NCI-H128 (cell line): ENCODE data around the gene TUT7.
"Not testable (repeated sequence)": the region's sequence is repeated elsewhere in the genome, so short reads cannot be mapped to it uniquely, and the experiment has no call there.

Source experiments
- DNase-seq: peaks from one replicate; lab custom pipeline; 2025; ENCODE audit not compliant: unreplicated experiment; lab: John Stamatoyannopoulos, UW

Gene TUT7, protein sequence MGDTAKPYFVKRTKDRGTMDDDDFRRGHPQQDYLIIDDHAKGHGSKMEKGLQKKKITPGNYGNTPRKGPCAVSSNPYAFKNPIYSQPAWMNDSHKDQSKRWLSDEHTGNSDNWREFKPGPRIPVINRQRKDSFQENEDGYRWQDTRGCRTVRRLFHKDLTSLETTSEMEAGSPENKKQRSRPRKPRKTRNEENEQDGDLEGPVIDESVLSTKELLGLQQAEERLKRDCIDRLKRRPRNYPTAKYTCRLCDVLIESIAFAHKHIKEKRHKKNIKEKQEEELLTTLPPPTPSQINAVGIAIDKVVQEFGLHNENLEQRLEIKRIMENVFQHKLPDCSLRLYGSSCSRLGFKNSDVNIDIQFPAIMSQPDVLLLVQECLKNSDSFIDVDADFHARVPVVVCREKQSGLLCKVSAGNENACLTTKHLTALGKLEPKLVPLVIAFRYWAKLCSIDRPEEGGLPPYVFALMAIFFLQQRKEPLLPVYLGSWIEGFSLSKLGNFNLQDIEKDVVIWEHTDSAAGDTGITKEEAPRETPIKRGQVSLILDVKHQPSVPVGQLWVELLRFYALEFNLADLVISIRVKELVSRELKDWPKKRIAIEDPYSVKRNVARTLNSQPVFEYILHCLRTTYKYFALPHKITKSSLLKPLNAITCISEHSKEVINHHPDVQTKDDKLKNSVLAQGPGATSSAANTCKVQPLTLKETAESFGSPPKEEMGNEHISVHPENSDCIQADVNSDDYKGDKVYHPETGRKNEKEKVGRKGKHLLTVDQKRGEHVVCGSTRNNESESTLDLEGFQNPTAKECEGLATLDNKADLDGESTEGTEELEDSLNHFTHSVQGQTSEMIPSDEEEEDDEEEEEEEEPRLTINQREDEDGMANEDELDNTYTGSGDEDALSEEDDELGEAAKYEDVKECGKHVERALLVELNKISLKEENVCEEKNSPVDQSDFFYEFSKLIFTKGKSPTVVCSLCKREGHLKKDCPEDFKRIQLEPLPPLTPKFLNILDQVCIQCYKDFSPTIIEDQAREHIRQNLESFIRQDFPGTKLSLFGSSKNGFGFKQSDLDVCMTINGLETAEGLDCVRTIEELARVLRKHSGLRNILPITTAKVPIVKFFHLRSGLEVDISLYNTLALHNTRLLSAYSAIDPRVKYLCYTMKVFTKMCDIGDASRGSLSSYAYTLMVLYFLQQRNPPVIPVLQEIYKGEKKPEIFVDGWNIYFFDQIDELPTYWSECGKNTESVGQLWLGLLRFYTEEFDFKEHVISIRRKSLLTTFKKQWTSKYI (N-terminal part only)

DNA sequence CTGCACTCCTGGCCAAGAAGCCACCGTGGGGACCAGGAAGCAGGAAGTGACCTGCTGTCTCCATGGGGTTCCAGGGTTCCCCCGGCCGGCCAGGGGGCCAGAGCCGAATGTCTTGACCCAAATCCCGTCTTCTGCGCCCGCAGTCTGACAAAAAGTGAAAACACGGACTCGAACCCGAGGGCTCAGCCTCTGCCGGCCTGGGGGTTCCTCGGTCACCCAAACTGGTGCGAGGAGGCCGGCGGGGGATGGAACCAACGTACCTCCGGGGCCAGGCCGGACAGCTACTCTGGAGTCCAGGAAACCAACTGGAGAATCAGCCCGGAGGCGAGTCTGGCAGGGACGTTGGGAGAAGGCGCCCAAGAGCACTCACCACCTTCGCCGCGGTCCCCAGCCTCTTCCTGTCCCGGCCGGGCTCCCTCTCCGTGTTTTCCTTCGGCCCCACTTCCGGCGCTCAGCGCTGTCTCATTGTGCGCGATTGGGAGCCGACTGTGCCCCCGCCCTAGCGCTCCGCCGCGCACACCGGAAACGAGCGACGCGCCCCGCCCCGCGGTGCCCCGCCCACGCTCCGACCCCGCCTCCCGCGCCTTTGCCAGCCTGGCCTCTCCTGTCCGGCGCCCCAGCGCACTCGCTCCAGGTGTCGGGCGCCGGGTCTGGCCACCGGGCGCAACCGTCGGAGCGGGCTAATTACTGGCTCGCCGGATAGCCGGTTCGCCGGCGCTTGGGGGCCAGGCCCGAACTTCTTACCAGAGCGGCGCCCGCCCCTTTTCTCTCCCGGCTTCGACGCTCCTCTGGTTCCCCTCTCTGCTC lies at the start of gene TUT7:
Gene TUT7 (minus strand): TSS at position 400 of the 807 bp plus-strand sequence. CDS start 1,211 bp downstream, outside the sequence.
- DNase-seq = peak; percentile 93

DNA sequence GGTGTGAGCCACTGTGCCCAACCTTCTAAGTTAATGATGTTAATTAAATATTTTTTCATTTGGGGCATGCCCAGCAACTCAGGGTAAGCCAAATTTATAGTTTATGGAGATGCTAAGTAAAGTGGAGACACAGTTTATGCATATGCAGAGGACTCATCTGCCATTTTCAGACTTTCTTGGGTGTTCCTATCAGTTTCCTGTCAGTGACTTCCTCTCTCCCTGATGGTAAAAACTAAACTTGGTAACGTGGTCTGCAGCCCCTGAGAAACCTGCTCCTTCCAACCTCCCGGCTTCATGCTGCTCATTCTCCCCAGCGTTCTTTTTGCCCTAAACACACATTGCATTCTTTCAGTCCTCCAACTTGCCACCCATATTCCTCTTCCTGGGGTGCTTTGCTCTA lies 48.4 kb upstream of the TUT7 start:
- DNase-seq = no peak

DNA sequence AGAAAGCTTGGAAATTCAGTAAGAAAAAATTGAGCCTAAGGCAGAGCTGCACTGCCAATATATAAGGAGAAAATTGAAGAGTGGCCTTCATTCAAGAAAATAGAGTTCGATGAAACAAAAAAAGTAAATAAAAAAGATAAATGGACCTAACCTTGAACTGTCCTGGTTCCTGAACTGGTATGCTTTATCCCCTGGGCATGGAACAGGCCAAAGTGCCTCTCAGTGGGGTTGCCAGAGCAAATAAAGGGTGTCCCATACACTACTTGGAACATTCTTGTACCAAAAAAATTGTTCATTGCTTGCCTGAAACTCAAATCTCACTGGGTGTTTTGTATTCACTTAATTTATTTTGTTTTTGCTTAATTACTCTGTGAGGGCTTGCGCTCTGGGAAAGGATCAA lies 42.2 kb upstream of the TUT7 start:
- no peak for DNase-seq

DNA sequence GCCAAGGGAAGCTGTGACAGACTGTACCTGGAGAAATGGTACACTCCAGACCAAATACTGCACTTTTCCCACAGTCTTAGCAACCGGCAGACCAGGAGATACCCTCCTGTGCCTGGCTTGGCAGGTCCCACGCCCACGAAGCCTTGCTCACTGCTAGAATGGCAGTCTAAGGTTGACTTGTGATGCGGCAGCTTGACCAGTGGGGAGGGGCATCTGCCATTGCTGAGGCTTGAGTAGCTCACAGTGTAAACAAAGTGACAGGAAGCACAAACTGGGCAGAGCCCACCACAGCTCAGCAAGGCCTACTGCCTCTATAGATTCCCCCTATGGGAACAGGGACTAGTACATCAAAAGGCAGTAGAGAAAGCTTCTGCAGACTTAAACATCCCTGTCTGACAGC lies 36.0 kb upstream of the TUT7 start:
- not testable (repeated sequence) for DNase-seq

DNA sequence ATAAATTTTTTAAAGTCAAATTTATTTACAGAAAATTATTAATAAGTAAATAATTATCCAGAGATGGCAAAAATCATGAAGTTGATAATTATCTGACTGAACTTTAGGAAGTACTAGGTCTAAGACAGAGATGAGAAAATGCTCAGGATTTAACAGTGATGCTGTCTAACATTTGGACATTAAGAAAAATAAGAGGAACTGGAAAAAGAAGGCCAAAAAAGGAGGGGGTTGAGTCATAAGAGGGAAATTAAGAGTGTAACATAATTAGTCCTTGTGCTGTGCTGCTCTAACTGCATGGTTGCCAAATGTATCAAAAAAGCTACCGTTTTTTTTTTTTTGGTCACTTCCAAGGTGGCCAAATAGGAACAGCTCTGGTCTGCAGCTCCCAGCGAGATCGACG lies 35.4 kb upstream of the TUT7 start:
- DNase-seq = no peak

DNA sequence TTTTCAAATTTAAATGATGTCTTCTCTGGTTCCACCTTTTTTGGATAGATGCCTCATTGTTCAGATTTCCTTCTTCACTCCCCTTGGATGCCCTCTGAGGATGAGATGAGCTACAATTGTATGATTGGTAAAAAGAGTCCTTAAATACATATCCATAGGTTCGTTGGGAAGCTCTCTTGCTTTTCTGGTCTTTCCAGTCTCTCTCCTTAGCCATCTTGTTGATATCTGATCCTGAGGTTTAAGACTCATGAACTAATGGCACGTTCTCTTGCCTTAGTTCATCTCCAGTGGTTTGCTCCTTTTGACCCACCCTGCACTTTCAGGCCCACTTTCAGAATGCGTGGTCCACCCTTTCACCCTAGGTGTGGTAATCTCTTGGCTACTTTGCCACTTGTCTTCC lies 33.2 kb upstream of the TUT7 start:
- DNase-seq = no peak

DNA sequence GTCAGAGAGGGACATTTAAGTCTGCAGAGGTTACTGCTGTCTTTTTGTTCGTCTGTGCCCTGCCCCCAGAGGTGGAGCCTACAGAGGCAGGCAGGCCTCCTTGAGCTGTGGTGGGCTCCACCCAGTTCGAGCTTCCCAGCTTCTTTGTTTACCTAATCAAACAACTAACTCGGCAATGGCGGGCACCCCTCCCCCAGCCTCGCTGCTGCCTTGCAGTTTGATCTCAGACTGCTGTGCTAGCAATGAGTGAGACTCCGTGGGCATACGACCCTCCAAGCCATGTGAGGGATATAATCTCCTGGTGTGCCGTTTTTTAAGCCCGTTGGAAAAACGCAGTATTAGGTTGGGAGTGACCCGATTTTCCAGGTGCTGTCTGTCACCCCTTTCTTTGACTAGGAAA lies 28.8 kb upstream of the TUT7 start:
- not testable (repeated sequence) for DNase-seq

DNA sequence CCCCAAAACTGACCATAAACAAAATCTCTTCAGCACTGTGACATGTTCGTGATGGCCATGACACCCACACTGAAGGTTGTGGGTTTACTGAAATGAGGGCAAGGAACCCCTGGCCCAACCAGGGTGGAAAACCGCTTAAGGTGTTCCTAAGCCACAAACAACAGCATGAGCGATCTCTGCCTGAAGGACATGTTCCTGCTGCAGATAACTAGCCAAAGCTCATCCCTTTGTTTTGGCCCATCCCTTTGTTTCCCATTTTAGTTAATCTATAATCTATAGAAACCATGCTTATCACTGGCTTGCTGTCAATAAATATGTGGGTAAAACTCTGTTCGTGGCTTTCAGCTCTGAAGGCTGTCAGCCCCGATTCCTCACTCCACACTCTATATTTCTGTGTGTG lies 21.8 kb upstream of the TUT7 start:
- DNase-seq = no peak

DNA sequence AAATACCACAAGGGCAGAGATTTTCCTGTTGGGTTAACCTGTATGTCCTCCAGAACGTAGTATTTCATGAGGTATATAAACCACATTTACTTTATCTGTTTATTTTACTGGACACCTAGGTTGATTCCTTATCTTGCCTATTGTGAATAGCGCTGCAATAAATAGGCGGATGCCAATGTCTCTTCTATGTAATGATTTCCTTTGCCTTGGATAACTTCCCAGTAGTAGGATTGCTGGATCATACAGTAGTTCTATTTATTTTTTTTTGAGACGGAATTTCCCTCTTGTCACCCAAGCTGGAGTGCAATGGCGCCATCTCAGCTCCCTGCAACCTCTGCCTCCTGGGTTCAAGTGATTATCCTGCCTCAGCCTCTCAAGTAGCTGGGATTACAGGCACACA lies 15.6 kb upstream of the TUT7 start:
- no peak for DNase-seq

DNA sequence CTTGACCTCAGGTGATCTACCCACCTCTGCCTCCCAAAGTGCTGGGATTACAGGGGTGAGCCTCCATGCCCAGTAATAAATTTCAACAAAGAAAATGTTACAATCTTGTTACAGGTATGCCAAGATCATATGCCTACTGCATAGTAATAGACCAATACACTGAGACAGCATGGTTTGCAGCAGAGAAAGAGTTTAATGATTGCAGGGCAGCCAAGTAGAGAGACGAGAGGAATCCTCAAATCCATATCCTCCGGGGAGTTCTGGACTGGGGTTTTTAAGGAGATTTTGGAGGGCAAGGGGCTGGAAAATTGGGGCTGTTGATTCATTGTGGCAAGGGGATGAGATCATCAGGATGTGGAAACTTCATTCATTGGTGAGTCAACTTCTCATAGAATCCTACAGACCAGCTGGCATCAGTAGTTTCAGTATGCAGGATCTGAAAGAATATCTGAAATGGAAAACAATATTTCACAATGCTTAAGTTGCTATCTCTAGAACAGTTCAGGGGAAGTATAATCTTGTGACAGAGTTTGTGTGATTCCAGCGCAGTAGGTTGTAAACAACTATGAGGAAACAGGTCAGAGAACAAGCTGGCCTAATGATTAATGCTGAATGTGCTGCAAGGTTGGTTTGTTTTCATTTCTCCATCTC lies 14.8 kb upstream of the TUT7 start:
- DNase-seq = no peak

DNA sequence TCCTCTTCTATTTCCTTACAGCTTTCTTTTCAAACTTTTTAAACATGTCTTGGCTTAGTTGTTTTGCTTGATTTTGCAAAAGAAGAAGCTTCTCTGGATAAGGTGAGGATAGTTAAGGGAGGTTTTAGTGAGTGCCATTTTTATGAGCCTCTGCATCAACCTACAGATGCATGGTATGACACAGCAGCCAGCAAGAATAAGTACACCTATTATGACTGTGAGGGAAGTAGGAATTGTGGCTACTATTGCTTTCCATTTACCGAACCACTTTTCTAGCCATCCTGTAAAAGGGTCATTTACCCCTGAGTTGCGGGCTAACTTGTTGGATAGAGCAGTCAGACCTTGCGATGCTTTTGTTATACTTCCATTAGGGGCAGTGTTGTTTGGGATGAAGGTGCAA lies 7.0 kb upstream of the TUT7 start:
- DNase-seq = no peak

DNA sequence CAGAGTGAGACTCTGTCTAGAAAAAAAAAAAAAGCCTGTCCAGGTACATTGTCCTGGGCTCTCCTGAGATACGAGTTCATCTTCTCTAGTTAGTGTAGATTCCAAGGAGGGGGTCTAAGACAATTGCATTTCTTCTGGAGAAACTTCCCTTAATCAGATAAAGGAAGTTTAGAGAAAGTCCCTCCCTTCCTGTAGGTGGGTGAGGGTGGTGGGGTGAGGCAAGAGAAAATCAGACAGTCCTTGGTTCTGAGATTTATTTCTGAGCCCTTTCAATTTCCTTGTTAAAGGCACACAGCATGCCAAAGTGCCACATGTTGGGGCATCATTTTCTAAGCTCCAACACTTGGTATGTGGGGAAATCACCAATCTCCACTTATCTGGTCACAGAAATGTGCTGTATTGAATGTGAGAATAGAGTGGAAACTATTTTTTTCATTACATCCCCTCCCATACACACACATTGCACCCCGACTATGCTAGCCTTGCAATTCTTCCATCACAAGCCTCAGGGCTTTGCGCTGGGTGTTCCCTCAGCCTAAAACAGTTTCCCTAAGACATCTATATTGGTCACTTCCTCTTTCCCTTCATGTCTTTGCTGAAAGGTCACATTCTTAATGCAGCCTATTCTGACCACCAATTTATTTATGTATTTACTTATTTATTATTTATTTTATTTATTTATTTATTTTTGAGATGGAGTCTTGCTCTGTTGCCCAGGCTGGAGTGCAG lies 5.1 kb upstream of the TUT7 start:
- no peak for DNase-seq

DNA sequence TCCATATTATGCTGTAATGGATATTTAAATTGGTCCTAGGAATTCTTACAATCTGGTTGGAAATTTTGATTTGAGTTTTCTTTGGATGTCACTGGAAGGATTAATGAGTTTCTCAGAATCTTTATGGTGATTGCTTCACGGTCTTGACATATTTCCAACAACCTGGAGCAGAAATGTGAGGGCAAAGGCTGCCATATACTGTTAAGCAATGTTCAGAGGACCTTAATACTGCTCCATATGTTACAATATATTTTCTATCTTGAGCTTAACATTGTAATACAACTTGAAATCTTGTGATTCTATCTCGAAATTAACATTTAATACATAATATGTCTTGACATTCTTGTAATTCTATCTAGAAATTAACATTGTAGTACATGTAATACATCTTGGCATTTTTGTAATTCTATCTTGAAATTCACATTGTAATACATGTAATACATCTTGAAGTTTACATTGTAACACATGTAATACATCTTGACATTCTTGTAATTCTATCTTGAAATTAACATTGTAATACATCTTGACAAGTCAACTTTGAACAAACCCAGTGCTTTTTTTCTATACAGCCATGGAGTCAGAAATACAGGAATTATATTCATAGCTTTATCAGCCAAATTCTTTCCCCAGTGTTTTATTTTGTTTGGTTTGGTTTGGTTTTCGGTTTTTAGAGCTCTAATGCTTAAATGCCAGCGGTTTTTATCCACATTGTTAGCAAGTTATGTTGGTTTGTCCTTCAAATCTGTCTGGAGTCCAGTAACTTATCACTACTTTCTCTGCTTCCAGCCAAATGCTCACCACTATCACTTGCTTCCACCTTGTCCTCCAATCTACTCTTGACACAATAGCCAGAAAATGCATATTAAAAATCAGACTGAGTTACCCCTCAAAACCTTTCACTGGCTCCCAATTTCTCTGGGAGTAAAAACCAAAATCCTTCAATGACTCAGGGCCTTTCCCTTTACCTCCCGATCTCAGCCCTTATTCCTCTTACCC lies 3.0 kb upstream of the TUT7 start:
- DNase-seq = no peak

DNA sequence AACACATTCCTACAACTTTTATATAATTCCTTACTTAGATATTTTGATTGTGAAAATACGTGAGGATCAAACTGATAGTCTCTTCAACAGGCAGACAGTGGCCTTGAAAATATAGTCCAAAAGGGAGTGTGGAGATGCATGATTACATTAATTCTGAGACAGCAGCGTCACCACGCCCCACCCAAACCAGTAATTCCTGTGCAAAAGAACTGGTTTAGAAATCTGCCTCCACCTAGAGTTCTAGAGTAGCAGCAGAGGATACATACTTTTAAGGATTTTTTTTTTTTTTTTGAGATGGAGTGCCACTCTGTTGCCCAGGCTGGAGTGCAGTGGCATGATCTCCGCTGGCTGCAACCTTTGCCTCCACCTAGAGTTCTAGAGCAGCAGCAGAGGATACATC lies 1.6 kb upstream of the TUT7 start:
- no peak for DNase-seq

DNA sequence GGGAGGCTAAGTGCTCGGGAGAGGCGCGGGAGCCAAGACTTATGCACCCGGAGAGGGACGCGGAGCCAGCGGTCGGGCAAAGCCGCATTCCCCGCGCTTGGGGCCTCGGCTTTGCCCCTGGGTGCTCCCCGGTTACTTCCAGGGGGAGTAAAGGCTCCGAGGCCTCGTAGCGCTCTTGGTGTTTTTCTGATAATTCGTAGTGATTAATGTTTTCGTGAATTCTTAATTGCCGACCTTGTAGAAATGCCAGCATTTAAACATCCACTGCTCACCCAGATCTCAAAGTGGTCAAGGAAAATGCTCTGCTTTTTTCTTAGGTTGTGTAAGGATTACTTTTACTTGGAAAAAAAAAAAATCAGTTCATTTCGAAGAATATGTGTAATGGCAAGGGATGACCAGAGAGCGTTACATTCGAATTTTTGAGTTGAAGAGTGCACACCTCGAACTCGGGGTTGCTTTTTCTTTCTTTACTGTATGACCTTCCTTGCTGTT lies 654 bp upstream of the TUT7 start:
- DNase-seq = no peak

DNA sequence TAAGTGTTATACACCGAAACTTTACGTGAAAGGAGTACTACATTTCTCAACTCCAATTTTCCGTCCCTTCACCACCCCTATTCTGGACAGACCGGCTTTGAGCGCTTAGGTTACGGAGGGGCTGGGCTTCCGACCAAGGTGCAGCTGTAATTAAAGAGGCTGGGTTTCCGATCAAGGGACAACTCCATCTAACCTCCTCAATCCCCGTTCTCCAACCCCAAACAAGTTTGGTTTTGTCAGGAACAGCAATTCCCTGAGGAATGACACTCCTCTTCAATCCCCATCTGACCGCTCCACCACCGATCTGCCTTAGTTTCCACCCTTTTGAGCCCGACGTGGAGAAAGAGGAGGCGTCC lies 577 bp downstream of the TUT7 start:
- DNase-seq = no peak

DNA sequence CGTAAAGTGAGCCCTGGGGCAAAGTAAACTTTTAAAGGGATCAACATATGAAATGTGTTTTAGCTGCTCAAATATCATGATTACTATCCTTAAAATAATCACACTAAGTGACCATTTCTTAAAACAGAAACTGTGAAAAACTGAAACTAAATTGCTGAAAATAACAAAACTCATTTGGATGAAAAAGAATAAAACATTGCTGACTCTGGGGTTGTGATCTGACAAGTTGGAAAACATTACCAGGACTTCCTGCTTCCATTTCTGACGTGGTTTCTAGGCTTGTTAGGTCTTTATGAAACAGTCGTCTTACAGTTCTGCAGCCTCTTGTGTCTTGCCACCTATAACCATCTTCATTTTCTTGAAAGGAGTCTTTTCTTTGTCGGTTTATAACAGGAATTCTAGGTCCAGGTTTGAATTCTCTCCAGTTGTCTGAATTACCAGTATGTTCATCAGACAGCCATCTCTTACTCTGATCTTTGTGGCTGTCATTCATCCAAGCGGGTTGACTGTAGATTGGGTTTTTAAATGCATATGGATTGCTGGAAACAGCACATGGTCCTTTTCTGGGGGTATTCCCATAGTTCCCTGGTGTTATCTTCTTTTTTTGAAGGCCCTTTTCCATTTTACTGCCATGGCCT lies 1.7 kb downstream of the TUT7 start:
- no peak for DNase-seq

DNA sequence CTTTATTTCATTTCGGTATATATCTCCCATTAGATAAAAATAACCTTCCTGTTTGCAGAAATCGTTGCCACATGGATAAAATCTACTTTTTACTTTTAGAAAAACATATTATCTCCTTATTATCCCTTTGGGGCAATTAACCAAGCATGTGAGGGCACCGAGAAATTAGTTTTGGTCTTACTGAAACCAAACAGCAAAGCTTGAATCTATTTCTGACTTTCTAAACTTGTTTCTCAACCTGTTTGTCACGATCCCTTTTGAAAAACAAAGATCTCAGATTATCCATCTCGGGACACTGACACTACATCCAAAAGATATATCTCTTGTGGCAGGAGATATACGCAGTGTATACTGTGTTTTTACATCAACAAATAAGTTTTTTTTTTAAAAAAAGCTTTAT lies 2.3 kb downstream of the TUT7 start:
- no peak for DNase-seq
